ENCODE data around the gene NUP133.

The NUP133 gene

GRCh38 chr1:229452956-229453801 is 55.0 kb downstream of the NUP133 start:
- no peak for DNase-seq (ENCODE audit: low read depth in 2 of 2)

DNA sequence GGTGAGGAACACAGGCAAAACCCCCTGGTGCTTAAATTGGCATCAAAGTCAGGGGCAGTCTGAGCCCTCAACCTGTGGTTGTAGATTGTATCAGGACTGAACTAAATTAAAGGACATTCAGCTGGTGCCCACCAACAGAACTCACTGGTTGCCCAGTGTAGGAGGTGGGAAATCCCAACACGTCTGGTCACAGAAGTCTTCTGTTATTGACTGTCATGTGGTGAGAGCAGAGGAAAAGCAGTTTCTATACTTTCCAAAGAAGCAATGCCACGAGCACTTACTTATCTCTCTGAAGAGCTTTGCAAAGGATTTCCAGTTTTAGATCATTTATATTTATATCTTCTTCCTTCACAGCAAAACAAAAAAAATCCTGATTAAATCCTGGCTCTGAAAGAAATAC is 59.3 kb downstream of the NUP133 start:
- no peak for DNase-seq (ENCODE audit: low read depth in 2 of 2)

GRCh38 chr1:229448354-229448753 is 59.8 kb downstream of the NUP133 start:
- no peak for DNase-seq (ENCODE audit: low read depth in 2 of 2)

- no peak for DNase-seq (ENCODE audit: low read depth in 2 of 2)
Observed at GRCh38 chr1:229447809-229448252, 60.3 kb downstream of the NUP133 start.

GRCh38 chr1:229445828-229446227 is 62.3 kb downstream of the NUP133 start:
- DNase-seq (ENCODE audit: low read depth in 2 of 2) = no peak

- DNase-seq (ENCODE audit: low read depth in 2 of 2) = no peak
Observed at GRCh38 chr1:229440851-229441537, 67.1 kb downstream of the NUP133 start.

- no peak for DNase-seq (ENCODE audit: low read depth in 2 of 2)
Observed at GRCh38 chr1:229438021-229438420, 70.1 kb downstream of the NUP133 start.

DNA sequence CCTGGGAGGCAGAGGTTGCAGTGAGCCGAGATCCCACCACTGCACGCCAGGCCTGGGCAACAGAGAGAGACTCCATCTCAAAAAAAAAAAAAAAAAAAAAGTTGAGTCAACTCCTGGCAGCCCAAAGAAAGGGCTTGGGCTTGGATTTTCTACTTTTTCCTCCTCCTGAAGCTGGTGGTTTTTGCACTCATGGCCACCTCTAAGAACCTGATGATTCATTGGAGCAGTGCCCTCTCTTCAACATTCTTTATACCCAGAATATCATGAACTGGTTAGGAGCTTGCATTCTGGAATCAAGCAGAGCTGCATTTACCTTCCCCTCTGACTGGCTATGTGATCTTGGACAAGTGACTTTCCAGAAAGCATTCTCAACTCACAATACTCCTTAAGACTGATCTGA is 70.7 kb downstream of the NUP133 start:
- no peak for DNase-seq (ENCODE audit: low read depth in 2 of 2)

- DNase-seq (ENCODE audit: low read depth in 2 of 2) = no peak
Observed at GRCh38 chr1:229436201-229436600, 71.9 kb downstream of the NUP133 start.

DNA sequence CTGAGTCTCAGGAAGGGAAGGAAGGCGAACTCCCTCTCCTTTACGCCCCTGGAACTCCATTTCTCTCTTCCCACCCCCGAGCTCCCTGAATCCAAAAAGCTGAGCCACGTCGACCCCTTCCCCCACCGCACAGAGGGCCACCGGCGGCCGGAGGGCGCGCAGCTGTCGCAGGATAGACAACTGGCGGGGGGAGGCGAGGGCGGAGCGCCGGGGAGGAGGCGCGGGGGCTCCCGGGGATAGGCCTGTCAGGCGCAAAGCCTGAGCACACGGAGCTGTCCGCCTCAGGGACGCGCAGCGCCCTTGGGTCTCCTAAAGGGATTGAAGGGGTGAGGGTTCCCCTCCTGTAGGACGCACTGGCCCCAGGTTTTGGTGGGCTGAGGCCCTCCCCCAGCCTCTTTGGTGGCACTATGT is 73.5 kb downstream of the NUP133 start:
- DNase-seq (ENCODE audit: low read depth in 2 of 2) = no peak

DNA sequence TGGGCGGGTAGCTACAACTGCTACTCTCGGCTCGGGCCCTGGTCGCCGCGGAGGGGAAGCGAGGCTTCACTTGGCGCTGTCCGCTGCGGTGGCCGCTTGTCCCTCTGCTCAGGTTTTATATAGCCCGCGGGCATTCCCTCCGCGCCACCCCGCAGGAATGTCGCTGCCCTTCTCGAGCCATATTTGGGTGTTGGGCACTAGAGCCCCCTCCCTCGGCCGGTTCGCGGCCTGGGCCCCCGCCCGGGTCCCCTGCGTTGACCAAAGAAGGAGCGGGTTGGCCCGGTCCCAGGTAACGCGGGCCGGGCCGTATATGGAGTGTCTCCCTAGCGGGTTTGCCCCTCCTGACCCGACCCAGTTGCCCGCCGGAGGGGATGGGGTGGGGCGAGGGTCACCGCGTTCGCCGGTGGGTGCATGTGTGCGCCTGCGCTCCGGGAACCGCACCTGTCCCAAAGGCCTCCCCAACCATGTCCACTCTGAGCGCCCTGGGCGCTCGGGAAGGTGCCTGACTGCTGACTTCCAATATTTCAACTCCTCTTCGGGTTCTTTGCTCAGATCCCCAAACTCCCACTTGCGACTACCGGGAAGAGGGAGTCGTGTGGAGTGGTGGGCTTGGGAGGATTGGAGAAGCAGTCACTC is 74.0 kb downstream of the NUP133 start, which contains the start of gene ACTA1:
TSS of gene ACTA1 (minus strand) at position 90 of the 636 bp plus-strand sequence. CDS start 979 bp downstream, outside the sequence.
- no peak for DNase-seq (ENCODE audit: low read depth in 2 of 2)

GRCh38 chr1:229433364-229434004 is 74.7 kb downstream of the NUP133 start:
- no peak for DNase-seq (ENCODE audit: low read depth in 2 of 2)

DNA sequence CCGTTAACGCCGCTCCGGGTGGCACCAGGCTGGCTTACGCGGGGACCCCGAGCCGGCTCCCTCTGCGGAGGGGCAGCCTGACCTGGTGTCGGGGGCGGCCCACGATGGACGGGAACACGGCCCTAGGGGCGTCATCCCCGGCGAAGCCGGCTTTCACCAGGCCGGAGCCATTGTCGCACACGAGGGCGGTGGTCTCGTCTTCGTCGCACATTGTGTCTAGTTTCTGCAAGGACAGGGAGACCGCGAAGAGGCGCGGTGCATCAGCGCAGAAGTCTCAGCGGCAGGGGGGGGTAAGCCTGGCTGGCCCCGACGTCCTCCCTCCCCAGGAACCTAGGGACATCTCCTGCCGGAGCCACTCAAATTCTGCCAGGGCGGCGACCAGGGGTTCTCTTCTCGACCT is 75.2 kb downstream of the NUP133 start:
- DNase-seq (ENCODE audit: low read depth in 2 of 2) = no peak

GRCh38 chr1:229432116-229432461 is 76.1 kb downstream of the NUP133 start:
- no peak for DNase-seq (ENCODE audit: low read depth in 2 of 2)

GRCh38 chr1:229431284-229432115 is 76.6 kb downstream of the NUP133 start:
- DNase-seq (ENCODE audit: low read depth in 2 of 2) = no peak

GRCh38 chr1:229430761-229431283 is 77.3 kb downstream of the NUP133 start:
- DNase-seq (ENCODE audit: low read depth in 2 of 2) = peak in 1 of 2 donors; percentile 22

- no peak for DNase-seq (ENCODE audit: low read depth in 2 of 2)
Observed at GRCh38 chr1:229428256-229428655, 79.9 kb downstream of the NUP133 start.

- no peak for DNase-seq (ENCODE audit: low read depth in 2 of 2)
Observed at GRCh38 chr1:229427572-229427971, 80.6 kb downstream of the NUP133 start.

DNA sequence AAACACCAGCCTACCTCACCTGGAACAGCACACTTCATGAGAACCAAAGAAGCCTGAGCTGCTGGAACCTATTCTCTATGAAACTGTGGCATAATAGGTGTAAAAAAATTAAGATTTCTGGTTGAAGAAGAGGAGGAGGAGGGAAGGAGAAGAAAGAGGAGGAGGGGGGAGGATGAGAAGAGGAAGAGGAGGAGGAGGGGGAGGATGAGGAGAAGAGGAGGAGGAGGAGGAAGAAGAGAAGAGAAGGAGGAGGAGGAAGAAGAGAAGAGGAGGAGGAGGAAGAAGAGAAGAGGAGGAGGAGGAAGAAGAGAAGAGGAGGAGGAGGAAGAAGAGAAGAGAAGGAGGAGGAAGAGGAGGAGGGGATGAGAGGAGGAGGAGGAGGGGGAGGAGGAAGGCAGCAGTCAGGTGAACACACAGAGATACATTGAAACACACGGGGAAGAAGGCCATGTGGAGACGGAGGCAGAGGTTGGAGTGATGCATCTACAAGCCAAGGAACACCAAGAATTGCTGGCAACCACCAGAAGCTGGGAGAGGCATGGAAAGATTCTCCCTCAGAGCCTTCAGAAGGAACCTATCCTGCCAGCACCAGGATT is 82.5 kb downstream of the NUP133 start:
- DNase-seq (ENCODE audit: low read depth in 2 of 2) = no peak

DNA sequence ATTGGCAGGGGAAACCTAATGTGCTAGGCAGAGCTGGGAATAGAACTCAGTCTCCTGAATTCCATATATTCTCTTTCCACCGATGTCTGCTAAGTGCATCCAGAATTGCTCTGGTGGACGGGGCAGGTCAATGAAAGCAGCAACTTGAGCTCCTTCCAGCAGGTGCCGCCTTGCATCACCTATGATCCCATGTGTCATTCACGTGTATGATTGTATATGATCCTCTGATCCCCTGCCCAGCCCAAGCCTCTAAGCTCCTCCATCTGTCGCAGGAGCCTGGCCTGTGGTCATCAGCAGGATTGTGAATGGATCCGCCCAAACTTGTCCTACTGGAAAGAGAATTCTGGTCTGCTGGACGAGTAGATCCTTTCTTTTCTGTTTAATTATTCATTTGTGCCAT is 87.4 kb downstream of the NUP133 start:
- DNase-seq (ENCODE audit: low read depth in 2 of 2) = no peak

DNA sequence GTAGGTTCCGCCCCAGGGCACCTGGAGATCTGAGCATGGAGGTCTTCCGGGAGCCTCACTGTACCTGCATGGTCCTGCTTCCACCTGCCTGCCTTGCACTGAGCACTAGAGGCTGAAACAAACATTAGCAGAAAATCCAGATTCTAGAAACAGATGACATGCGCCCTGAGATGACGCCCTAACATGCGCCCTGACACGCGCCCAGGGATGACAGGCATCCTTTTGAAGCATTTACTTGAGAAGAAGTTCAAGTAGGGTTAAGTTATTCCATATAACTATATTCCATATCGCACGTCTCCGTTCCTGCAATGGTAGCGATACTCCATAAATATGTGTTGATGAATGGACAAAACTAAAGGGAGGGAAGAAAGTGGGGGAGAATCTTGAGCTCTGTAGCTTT is 87.9 kb downstream of the NUP133 start:
- DNase-seq (ENCODE audit: low read depth in 2 of 2) = no peak

Measured in stimulated activated CD8-positive, alpha-beta memory T cell treated with anti-CD3 and anti-CD28 coated beads, Interleukin-15, amount 100 ng/mL, for 48 hours (primary cell).